ENCODE data around the gene FHL2. TPM values are rescaled to one million over a fixed set of nuclear protein-coding genes. Genes with fewer than 3 reads are reported as not detected.
A peak's percentile ranks its signal among the peaks of the same experiment; 100 is the strongest.

The FHL2 gene
- polyA plus RNA-seq, 4 donors: 31.7 to 80.5 (median 34.1) TPM

GRCh38 chr2:105381101-105381668 is 17.7 kb downstream of the FHL2 start:
- DNase-seq (ENCODE audit: low read depth in 4 of 4, low spot score in 3 of 4): no peak

GRCh38 chr2:105380432-105381100 is 18.3 kb downstream of the FHL2 start:
- DNase-seq (ENCODE audit: low read depth in 4 of 4, low spot score in 3 of 4): no peak

- DNase-seq (ENCODE audit: low read depth in 4 of 4, low spot score in 3 of 4): no peak
These were observed 19.1 kb downstream of the FHL2 start for GRCh38 chr2:105379741-105380186.

GRCh38 chr2:105378921-105379383 is 19.9 kb downstream of the FHL2 start:
- DNase-seq (ENCODE audit: low read depth in 4 of 4, low spot score in 3 of 4): no peak

GRCh38 chr2:105378276-105378840 is 20.5 kb downstream of the FHL2 start:
- DNase-seq (ENCODE audit: low read depth in 4 of 4, low spot score in 3 of 4): no peak

- no peak for DNase-seq (ENCODE audit: low read depth in 4 of 4, low spot score in 3 of 4)
These were observed 21.0 kb downstream of the FHL2 start for GRCh38 chr2:105377871-105378270.

GRCh38 chr2:105376789-105377240 is 22.0 kb downstream of the FHL2 start:
- no peak for DNase-seq (ENCODE audit: low read depth in 4 of 4, low spot score in 3 of 4)

GRCh38 chr2:105376010-105376409 is 22.8 kb downstream of the FHL2 start:
- no peak for DNase-seq (ENCODE audit: low read depth in 4 of 4, low spot score in 3 of 4)

GRCh38 chr2:105375001-105375561 is 23.8 kb downstream of the FHL2 start:
- DNase-seq (ENCODE audit: low read depth in 4 of 4, low spot score in 3 of 4): no peak

- DNase-seq (ENCODE audit: low read depth in 4 of 4, low spot score in 3 of 4): no peak
These were observed 24.9 kb downstream of the FHL2 start for GRCh38 chr2:105373895-105374401.

GRCh38 chr2:105373344-105373781 is 25.5 kb downstream of the FHL2 start:
- no peak for DNase-seq (ENCODE audit: low read depth in 4 of 4, low spot score in 3 of 4)

GRCh38 chr2:105371810-105372209 is 27.0 kb downstream of the FHL2 start:
- DNase-seq (ENCODE audit: low read depth in 4 of 4, low spot score in 3 of 4): no peak

GRCh38 chr2:105371156-105371555 is 27.7 kb downstream of the FHL2 start:
- DNase-seq (ENCODE audit: low read depth in 4 of 4, low spot score in 3 of 4): no peak

GRCh38 chr2:105369777-105370690 is 28.8 kb downstream of the FHL2 start:
- DNase-seq (ENCODE audit: low read depth in 4 of 4, low spot score in 3 of 4): peak in 2 of 4 donors; percentile 66 to 68

GRCh38 chr2:105368759-105369408 is 30.0 kb downstream of the FHL2 start:
- DNase-seq (ENCODE audit: low read depth in 4 of 4, low spot score in 3 of 4): no peak

- DNase-seq (ENCODE audit: low read depth in 4 of 4, low spot score in 3 of 4): no peak
These were observed 33.6 kb downstream of the FHL2 start for GRCh38 chr2:105365206-105365605.

- DNase-seq (ENCODE audit: low read depth in 4 of 4, low spot score in 3 of 4): no peak
These were observed 34.3 kb downstream of the FHL2 start for GRCh38 chr2:105364436-105365139.

- DNase-seq (ENCODE audit: low read depth in 4 of 4, low spot score in 3 of 4): no peak
These were observed 35.8 kb downstream of the FHL2 start for GRCh38 chr2:105362862-105363591.
